Panc1 (cell line): Measurements from ENCODE around the gene SUPV3L1. TPM values are rescaled to one million over a fixed set of nuclear protein-coding genes. Genes with fewer than 3 reads are reported as not detected.

Experiments
- ATAC-seq: fragments of 200-7000 bp; cut with Tn5 transposase; 2 replicates; pipeline ENCODE4 v1.9.1; 2020; ENCODE audit warnings: mild to moderate bottlenecking, moderate library complexity
- BruUV-seq: library from RNA; stranded (reverse); fragments of 400-500 nt; replicated peaks from 2 replicates; lab custom pipeline; 2021; lab: Mats Ljungman, UMichigan
- CTCF ChIA-PET: fragments of 300-600 bp; sonication (Branson Sonifier 250); formaldehyde crosslinking; loops from one replicate; lab custom pipeline; 2022; ENCODE audit warnings: antibody characterized with exemption; lab: Charles Lee
- POLR2A ChIA-PET: fragments of 300-600 bp; sonication (Branson Sonifier 250); formaldehyde crosslinking; loops from one replicate; lab custom pipeline; 2022; ENCODE audit warnings: antibody characterized with exemption; lab: Charles Lee
- DNase-seq: peaks from one replicate; pipeline ENCODE4 v3.0.0-alpha.2; 2010; ENCODE audit warnings: low read depth, low spot score
- H3K27ac ChIP-seq: 2 replicates; pipeline ENCODE4 v1.5.1; 2011; ENCODE audit warnings: mild to moderate bottlenecking, low read length, inconsistent platforms
- H3K27me3 ChIP-seq: fragments of 200-500 bp; sonication (Bioruptor generic); 2 replicates; pipeline ENCODE4 v1.6.0; 2014; ENCODE audit warnings: low read length, inconsistent platforms; ENCODE audit not compliant: control insufficient read depth, insufficient read depth
- H3K36me3 ChIP-seq: fragments of 200-500 bp; sonication (Bioruptor generic); 2 replicates; pipeline ENCODE4 v1.5.1; 2014; ENCODE audit warnings: inconsistent platforms, mild to moderate bottlenecking, low read length, moderate library complexity; ENCODE audit not compliant: control insufficient read depth, insufficient read depth
- H3K4me1 ChIP-seq: 2 replicates; pipeline ENCODE4 v1.5.1; 2011; ENCODE audit warnings: inconsistent platforms, mild to moderate bottlenecking, low read length, moderate library complexity; ENCODE audit not compliant: control insufficient read depth, insufficient read depth
- H3K4me3 ChIP-seq, 2 experiments: 2 replicates each; pipeline ENCODE4 v1.5.1; 2011 to 2012; ENCODE audit warnings: low read depth in 2 of 2, low read length in 2 of 2, mild to moderate bottlenecking in 2 of 2, inconsistent platforms in 1 of 2, moderate library complexity in 1 of 2
- H3K9me3 ChIP-seq: fragments of 200-500 bp; sonication (Bioruptor generic); 2 replicates; pipeline ENCODE4 v1.5.1; 2014; ENCODE audit warnings: low read depth, mild to moderate bottlenecking, inconsistent platforms, low read length, moderate library complexity; ENCODE audit not compliant: control insufficient read depth, insufficient read depth
- CTCF ChIP-seq: fragments of 450-650 bp; IDR thresholded peaks from 2 replicates; pipeline ENCODE4 v1.5.1; 2017; ENCODE audit warnings: mild to moderate bottlenecking
- POLR2AphosphoS5 ChIP-seq: IDR thresholded peaks from 2 replicates; pipeline ENCODE4 v1.6.1; 2012; ENCODE audit warnings: mild to moderate bottlenecking, low read depth, low read length, moderate library complexity
- REST ChIP-seq, 2 experiments: IDR thresholded peaks; 2 replicates each; pipeline ENCODE4 v1.6.1; 2011 to 2012; ENCODE audit warnings: low read depth in 2 of 2, control low read depth in 1 of 2, low read length in 1 of 2, mild to moderate bottlenecking in 1 of 2, moderate library complexity in 1 of 2; ENCODE audit not compliant: insufficient read depth in 1 of 2
- SIN3A ChIP-seq: IDR thresholded peaks from 2 replicates; pipeline ENCODE4 v1.6.1; 2012; ENCODE audit warnings: low read depth, mild to moderate bottlenecking, low read length, moderate library complexity, borderline replicate concordance; ENCODE audit not compliant: insufficient read depth
- TCF7L2 ChIP-seq: IDR thresholded peaks from 2 replicates; pipeline ENCODE4 v1.6.1; 2011; ENCODE audit warnings: mild to moderate bottlenecking, low read depth, low read length, inconsistent platforms
- in situ Hi-C: cut with HindIII; loops from 2 replicates; pipeline ENCODE4 v1.10.0; 2016; ENCODE audit warnings: low sequenced_read_pairs, low pct_unique_long_range_greater_than_20kb
- intact Hi-C: fragments of 100-400 bp; cut with micrococcal nuclease; formaldehyde crosslinking; loops from one replicate; pipeline ENCODE4 v1.10.0; 2022; ENCODE audit not compliant: unreplicated experiment
- total RNA-seq: library from RNA; stranded (reverse); gene quantifications from one replicate; pipeline ENCODE4 v1.2.1, GENCODE V29; 2021; ENCODE audit not compliant: unreplicated experiment

SUPV3L1 gene
- total RNA-seq, 1 experiment from 2014 or later, result 65.0 TPM

GRCh38 chr10:69225681-69226080, 45.6 kb downstream of the SUPV3L1 start:
- Histone ChIP-seq H3K27ac (no peak overlapping the region), H3K9me3 (no peaks in the 10 kb centered on the region), H3K36me3 (no peaks in the 10 kb centered on the region), H3K4me3 (no peak overlapping the region), H3K27me3 (no peaks in the 10 kb centered on the region), H3K4me1 (peaks cover 9% of the 10 kb centered on the region)
- no TSS peak for BruUV-seq
- intact Hi-C loops (no loop called here), in situ Hi-C loops (no loop called here)
- ATAC-seq (no peak), DNase-seq (no peak)
- TF ChIP-seq SIN3A (no peak), CTCF (no peak), TCF7L2 (no peak), REST (IDR thresholded peaks at IDR 0.05; ENCODE audit: insufficient read depth in 1 of 2, low read depth in 2 of 2, low read length in 1 of 2) (no peak), POLR2AphosphoS5 (no peak)
- ChIA-PET POLR2A (interaction anchor here (0.6 kb wide), 2 partner anchors 44 to 99 kb away, joined by 3 read pairs; no protein-coding TSS in a partner anchor), CTCF (interaction anchor here (0.7 to 0.9 kb wide), 2 partner anchors 11 to 181 kb away, joined by 3 to 5 read pairs; no protein-coding TSS in a partner anchor)

GRCh38 chr10:69226919-69227450, 47.0 kb downstream of the SUPV3L1 start:
- Histone ChIP-seq H3K4me3 (no peak overlapping the region), H3K4me1 (peaks cover 9% of the 10 kb centered on the region), H3K9me3 (no peaks in the 10 kb centered on the region), H3K27me3 (no peaks in the 10 kb centered on the region), H3K36me3 (no peaks in the 10 kb centered on the region), H3K27ac (no peak overlapping the region)
- BruUV-seq, result no TSS peak
- CTCF ChIA-PET, result interaction anchor here (0.6 kb wide), 1 partner anchor 472 kb away, joined by 3 read pairs; no protein-coding TSS in a partner anchor
- ATAC-seq (no peak), DNase-seq (no peak)
- no peak for TF ChIP-seq POLR2AphosphoS5
- in situ Hi-C loops, result no loop called here
- intact Hi-C loops, result no loop called here
- POLR2A ChIA-PET, result no interaction called here

GRCh38 chr10:69228151-69228550, 48.1 kb downstream of the SUPV3L1 start:
- Histone ChIP-seq H3K36me3 (no peaks in the 10 kb centered on the region), H3K27me3 (no peaks in the 10 kb centered on the region), H3K4me1 (0 out of 2 replicates have a peak, but pooled peaks cover 5% of the 10 kb centered on the region), H3K9me3 (no peaks in the 10 kb centered on the region), H3K4me3 (no peak overlapping the region), H3K27ac (no peak overlapping the region)
- ATAC-seq, result no peak
- CTCF ChIA-PET, result interaction anchor here (0.8 kb wide), 1 partner anchor 180 kb away, joined by 3 read pairs; no protein-coding TSS in a partner anchor
- POLR2A ChIA-PET, result no interaction called here
- TF ChIP-seq CTCF (no peak), SIN3A (no peak), TCF7L2 (no peak), REST (IDR thresholded peaks at IDR 0.05; ENCODE audit: insufficient read depth in 1 of 2, low read depth in 2 of 2, low read length in 1 of 2) (no peak), POLR2AphosphoS5 (no peak)
- in situ Hi-C loops (no loop called here), intact Hi-C loops (no loop called here)
- DNase-seq, result no peak
- no TSS peak for BruUV-seq
